ENCODE measurements around the gene PPP1R14C. TPM values are rescaled to one million over a fixed set of nuclear protein-coding genes. Genes with fewer than 3 reads are reported as not detected.
A peak's percentile ranks its signal among the peaks of the same experiment; 100 is the strongest.

PPP1R14C gene
- total and polyA plus RNA-seq, 2 of the 13 experiments (the other 11 are each of a cell fraction or from before 2014, with no cell fraction given), result not detected

GRCh38 chr6:150269130-150269856 is 126.4 kb downstream of the PPP1R14C start:
- BruUV-seq (replicated peaks), result no TSS peak
- Histone ChIP-seq H3K4me2 (ENCODE audit: low read depth, low read length) (no peak overlapping the region), H3K4me1 (ENCODE audit: insufficient read depth, low read length) (peaks cover 16% of the 10 kb centered on the region), H3K27me3 (ENCODE audit: control insufficient read depth in 1 of 2, insufficient read depth in 2 of 2, low read length in 2 of 2) (peaks cover 0 to 8% of the 10 kb centered on the region in 2 experiments; a peak in 2 of 5 replicates), H3K36me3 (replicated peaks in 1 of 2; ENCODE audit: control insufficient read depth in 1 of 2, insufficient read depth in 2 of 2, low read length in 2 of 2) (no peaks in the 10 kb centered on the region), H4K20me1 (ENCODE audit: insufficient read depth, low read length) (no peaks in the 10 kb centered on the region), H3K4me3 (replicated peaks in 1 of 3; ENCODE audit: insufficient read depth in 1 of 3, low read depth in 2 of 3, low read length in 3 of 3) (no peak overlapping the region), H3K79me2 (ENCODE audit: insufficient read depth, low read length) (no peaks in the 10 kb centered on the region), H3K9me3 (ENCODE audit: low read length) (peaks cover 3% of the 10 kb centered on the region; the same call in 1 of the 2 replicates), H2AFZ (ENCODE audit: low read length) (no peak overlapping the region), H3K9ac (ENCODE audit: insufficient read depth, low read depth, low read length) (no peak overlapping the region), H3K27ac (ENCODE audit: extremely low read length, insufficient read depth, low read length) (no peak overlapping the region)
- ATAC-seq (no peak), DNase-seq (ENCODE audit: low spot score) (no peak), FAIRE-seq (no peak)
- ChIA-PET CTCF (ENCODE audit: low intra/inter-chr PET ratio, low total read pairs) (no interaction called here), POLR2A (no interaction called here)
- in situ Hi-C loops (cut with HindIII; ENCODE audit: extremely low pct_ligation_motif_present, low pct_unique_long_range_greater_than_20kb) (no loop called here), intact Hi-C loops (cut with micrococcal nuclease; ENCODE audit: unreplicated experiment) (no loop called here)
- 0 out of 2 replicates have a peak, but pooled peaks have one; percentile 8 for TF ChIP-seq CEBPB (IDR thresholded peaks at IDR 0.05; ENCODE audit: borderline replicate concordance, low read depth, low read length)
- no peak for TF ChIP-seq ZNF329 (CRISPR knock-in tag; IDR thresholded peaks at IDR 0.05; ENCODE audit: low read depth)
- no peak for TF ChIP-seq PCBP1 (IDR thresholded peaks at IDR 0.05; ENCODE audit: borderline replicate concordance, low read depth, low read length)
- no peak for TF ChIP-seq ZNF513 (CRISPR knock-in tag; conservative IDR thresholded peaks at IDR 0.05)
- WGBS (ENCODE audit: low lambda C conversion rate), result 57% methylated on average over 6 of the region's 6 CpGs

DNA sequence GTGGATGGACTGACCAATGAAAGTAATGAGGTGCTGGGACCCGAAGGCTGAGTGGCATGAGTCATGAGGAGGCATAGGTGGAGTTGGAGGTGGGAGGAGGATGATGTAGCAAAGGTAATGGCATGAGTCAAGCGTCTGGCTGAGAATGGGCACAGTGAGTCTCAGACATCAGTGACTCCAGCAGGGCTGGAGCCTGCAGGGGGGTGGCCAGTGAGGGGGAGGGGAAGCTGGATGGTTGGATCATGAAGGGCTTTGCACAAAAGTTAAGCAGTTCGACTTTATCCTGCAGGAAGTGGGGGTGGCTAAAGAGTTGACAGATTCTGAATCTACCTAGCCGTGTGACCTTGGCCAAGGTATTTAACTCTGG is 127.0 kb downstream of the PPP1R14C start:
- H3K4me1 ChIP-seq (ENCODE audit: insufficient read depth, low read length), result peaks cover 16% of the 10 kb centered on the region
- CTCF ChIA-PET (ENCODE audit: low intra/inter-chr PET ratio, low total read pairs), result no interaction called here
- in situ Hi-C loops (cut with HindIII; ENCODE audit: extremely low pct_ligation_motif_present, low pct_unique_long_range_greater_than_20kb), result no loop called here

More for the DNA sequence above, 127.0 kb downstream of the PPP1R14C start:
- Histone ChIP-seq H3K9ac (ENCODE audit: insufficient read depth, low read depth, low read length) (no peak overlapping the region), H3K4me2 (ENCODE audit: low read depth, low read length) (no peak overlapping the region), H3K27me3 (ENCODE audit: control insufficient read depth in 1 of 2, insufficient read depth in 2 of 2, low read length in 2 of 2) (peaks cover 0 to 14% of the 10 kb centered on the region in 2 experiments; a peak in 2 of 5 replicates), H4K20me1 (ENCODE audit: insufficient read depth, low read length) (no peaks in the 10 kb centered on the region), H3K27ac (ENCODE audit: extremely low read length, insufficient read depth, low read length) (no peak overlapping the region), H3K79me2 (ENCODE audit: insufficient read depth, low read length) (no peaks in the 10 kb centered on the region), H2AFZ (ENCODE audit: low read length) (no peak overlapping the region), H3K36me3 (replicated peaks in 1 of 2; ENCODE audit: control insufficient read depth in 1 of 2, insufficient read depth in 2 of 2, low read length in 2 of 2) (no peaks in the 10 kb centered on the region), H3K4me3 (replicated peaks in 1 of 3; ENCODE audit: insufficient read depth in 1 of 3, low read depth in 2 of 3, low read length in 3 of 3) (no peak overlapping the region), H3K9me3 (ENCODE audit: low read length) (peaks cover 3% of the 10 kb centered on the region; the same call in 1 of the 2 replicates)
- no TSS peak for BruUV-seq (replicated peaks)
- ATAC-seq (peak; percentile 74), FAIRE-seq (peak; percentile 28), DNase-seq (ENCODE audit: low spot score) (peak; percentile 38)
- POLR2A ChIA-PET, result no interaction called here
- TF ChIP-seq STAG1 (CRISPR knock-in tag; IDR thresholded peaks at IDR 0.05), result no peak
- peak; percentile 24; the same call in 1 of the 2 replicates for TF ChIP-seq HNF4A (CRISPR knock-in tag; IDR thresholded peaks at IDR 0.05)
- TF ChIP-seq NR0B2 (CRISPR knock-in tag; IDR thresholded peaks at IDR 0.05), result no peak
- TF ChIP-seq SALL1 (CRISPR knock-in tag; IDR thresholded peaks at IDR 0.05), result 0 out of 2 replicates have a peak, but pooled peaks have one; percentile 36
- no peak for TF ChIP-seq GABPA (IDR thresholded peaks at IDR 0.05; ENCODE audit: low read depth, low read length)
- 0 out of 2 replicates have a peak, but pooled peaks have one; percentile 49 for TF ChIP-seq GABPA (CRISPR knock-in tag; IDR thresholded peaks at IDR 0.05; ENCODE audit: low read depth)
- no peak for TF ChIP-seq RBM22 (optimal IDR thresholded peaks at IDR 0.05; ENCODE audit: low read length)
- TF ChIP-seq ZNF777 (CRISPR knock-in tag; IDR thresholded peaks at IDR 0.05), result no peak
- no peak for TF ChIP-seq ZNF614 (CRISPR knock-in tag; IDR thresholded peaks at IDR 0.05; ENCODE audit: borderline replicate concordance)
- peak; percentile 77 for TF ChIP-seq FOSL2 (CRISPR knock-in tag; IDR thresholded peaks at IDR 0.05)
- TF ChIP-seq TCF7 (IDR thresholded peaks at IDR 0.05; ENCODE audit: low read depth), result no peak
- 0 out of 2 replicates have a peak, but pooled peaks have one; percentile 35 for TF ChIP-seq SP4 (CRISPR knock-in tag; IDR thresholded peaks at IDR 0.05)
- TF ChIP-seq KDM4B (CRISPR knock-in tag; IDR thresholded peaks at IDR 0.05), result no peak
- TF ChIP-seq ETV5 (CRISPR knock-in tag; IDR thresholded peaks at IDR 0.05; ENCODE audit: borderline replicate concordance), result peak; percentile 12; the same call in 1 of the 2 replicates
- 3% methylated on average over 4 of the region's 4 CpGs for WGBS (ENCODE audit: low lambda C conversion rate)
- intact Hi-C loops (cut with micrococcal nuclease; ENCODE audit: unreplicated experiment), result no loop called here

Data from HepG2 (cell line).